Erythroblast (primary cell): ENCODE data around the gene DOCK8.

ENCODE experiments used
- GATA1 ChIP-seq: IDR thresholded peaks from 2 replicates; pipeline ENCODE4 v1.6.1; 2011; ENCODE audit warnings: low read depth, mild to moderate bottlenecking, control low read depth, low read length, moderate library complexity
- POLR2A ChIP-seq: IDR thresholded peaks from 2 replicates; pipeline ENCODE4 v1.6.1; 2011; ENCODE audit warnings: mild to moderate bottlenecking, low read length

DNA sequence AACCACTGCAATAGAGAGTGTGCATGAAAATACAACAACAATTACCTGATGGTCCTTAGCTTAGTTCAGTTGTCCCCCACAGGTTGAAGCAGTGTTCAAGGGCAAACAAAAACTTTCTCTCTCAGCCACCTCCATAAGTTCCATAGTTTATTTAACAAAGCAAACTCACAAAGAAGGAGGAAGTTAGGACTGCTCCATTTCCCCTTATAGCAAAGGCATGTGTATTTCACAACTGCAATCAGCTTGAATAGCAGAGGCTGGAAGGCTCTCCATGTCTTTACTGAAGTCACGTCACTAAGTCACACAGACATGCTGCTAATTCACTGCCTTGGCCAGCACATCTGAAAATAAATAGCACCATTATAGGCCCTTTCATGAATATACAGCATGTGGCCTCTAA lies 43.3 kb downstream of the DOCK8 start:
- TF ChIP-seq POLR2A (no peak), GATA1 (no peak)
